ENCODE data around the gene HOXB5.

The HOXB5 gene

GRCh38 chr17:48593126-48593829, at the start of gene HOXB5:
HOXB5 (minus strand) TSS chr17:48593779; CDS start chr17:48593682, 97 bp downstream.
- no peak for DNase-seq (ENCODE audit: low read depth in 3 of 3, low spot score in 1 of 3)

GRCh38 chr17:48642843-48643696, 49.5 kb upstream of the HOXB5 start:
- no peak for DNase-seq (ENCODE audit: low read depth in 3 of 3, low spot score in 1 of 3)

- no peak for DNase-seq (ENCODE audit: low read depth in 3 of 3, low spot score in 1 of 3)
Measured at GRCh38 chr17:48642059-48642842, 48.7 kb upstream of the HOXB5 start.

DNA sequence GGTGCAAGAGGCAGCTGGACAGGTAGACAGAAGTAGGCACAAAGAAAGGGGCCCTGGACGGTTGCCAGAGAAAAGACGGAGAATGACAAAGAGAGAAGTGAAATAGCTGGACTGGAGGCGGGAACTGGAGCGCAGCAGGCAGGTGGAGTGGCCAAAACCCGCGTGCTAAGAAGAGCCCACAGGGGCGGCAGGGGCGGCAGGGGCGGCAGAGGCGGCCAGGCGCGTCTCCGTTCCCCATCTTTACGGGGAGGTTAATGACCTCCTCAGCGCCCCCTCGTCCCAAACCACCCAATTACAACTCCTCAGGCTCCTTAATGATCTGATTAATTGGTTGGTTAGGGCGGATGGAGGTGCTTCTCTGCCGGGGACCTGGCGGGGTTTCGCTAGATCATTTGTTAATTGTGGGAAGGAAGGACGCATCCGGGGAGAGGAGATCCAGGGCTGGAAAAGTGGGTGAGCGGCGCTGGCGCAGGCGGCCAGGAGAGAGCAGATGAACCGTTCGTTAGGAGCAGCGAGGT, 48.0 kb upstream of the HOXB5 start:
- DNase-seq (ENCODE audit: low read depth in 3 of 3, low spot score in 1 of 3), result no peak

DNA sequence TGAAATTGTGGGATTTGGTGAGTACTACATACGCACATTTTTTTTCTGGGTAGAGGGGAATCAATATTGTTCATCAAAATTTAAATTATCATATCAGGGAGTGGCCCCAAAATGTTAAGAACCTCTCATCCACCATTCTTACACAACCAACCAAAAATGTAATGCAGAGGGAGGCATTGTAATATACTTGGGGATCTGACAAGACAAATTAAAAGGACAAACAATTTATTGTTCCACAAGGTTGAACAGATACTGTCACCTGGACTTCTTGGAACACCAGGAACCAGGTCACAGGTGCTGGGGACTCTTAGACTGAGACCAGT, 47.2 kb upstream of the HOXB5 start:
- DNase-seq (ENCODE audit: low read depth in 3 of 3, low spot score in 1 of 3), result no peak

DNA sequence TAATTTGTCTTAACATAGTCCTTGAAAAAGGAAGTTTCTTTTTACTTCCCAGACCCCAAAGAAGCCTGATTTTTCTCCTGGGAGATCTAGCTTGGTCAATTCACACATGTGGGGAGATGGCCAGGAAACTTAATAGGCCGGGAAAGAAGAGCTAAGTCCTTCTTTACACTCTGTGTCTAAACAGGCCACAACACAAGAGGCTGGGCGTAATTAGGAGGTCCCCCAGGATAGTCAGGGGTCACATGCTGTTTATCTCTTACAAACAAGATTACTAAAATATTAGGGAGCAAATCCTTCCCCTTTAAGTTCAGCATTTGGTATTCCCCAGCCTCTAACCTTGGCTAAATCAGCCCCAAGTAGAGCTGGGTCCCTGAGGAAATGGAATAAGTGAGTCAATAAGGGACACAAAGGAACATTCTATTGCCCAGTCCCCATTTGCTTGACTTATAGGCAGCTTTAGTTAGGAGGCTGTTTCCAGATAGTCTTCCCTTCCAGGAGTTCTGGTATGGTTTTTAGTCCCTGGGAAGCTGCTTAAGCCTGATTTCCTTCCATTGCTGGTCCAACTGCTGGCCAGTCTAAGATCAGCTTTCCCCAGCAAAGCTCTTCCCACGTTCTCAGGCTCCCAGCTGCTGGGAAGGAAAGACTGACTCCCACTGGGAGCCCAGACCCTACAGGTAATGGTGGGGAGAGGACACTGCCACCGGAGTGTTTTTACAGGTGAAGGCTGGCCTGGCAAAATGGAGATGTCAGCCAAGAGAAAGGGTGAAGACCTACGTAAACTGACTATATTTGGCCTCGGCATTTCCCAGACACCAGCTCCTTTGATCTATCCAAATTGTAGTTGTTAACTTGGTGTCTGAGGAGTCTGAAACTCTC, 46.6 kb upstream of the HOXB5 start:
- no peak for DNase-seq (ENCODE audit: low read depth in 3 of 3, low spot score in 1 of 3)

GRCh38 chr17:48639136-48639535, 45.6 kb upstream of the HOXB5 start:
- no peak for DNase-seq (ENCODE audit: low read depth in 3 of 3, low spot score in 1 of 3)

DNA sequence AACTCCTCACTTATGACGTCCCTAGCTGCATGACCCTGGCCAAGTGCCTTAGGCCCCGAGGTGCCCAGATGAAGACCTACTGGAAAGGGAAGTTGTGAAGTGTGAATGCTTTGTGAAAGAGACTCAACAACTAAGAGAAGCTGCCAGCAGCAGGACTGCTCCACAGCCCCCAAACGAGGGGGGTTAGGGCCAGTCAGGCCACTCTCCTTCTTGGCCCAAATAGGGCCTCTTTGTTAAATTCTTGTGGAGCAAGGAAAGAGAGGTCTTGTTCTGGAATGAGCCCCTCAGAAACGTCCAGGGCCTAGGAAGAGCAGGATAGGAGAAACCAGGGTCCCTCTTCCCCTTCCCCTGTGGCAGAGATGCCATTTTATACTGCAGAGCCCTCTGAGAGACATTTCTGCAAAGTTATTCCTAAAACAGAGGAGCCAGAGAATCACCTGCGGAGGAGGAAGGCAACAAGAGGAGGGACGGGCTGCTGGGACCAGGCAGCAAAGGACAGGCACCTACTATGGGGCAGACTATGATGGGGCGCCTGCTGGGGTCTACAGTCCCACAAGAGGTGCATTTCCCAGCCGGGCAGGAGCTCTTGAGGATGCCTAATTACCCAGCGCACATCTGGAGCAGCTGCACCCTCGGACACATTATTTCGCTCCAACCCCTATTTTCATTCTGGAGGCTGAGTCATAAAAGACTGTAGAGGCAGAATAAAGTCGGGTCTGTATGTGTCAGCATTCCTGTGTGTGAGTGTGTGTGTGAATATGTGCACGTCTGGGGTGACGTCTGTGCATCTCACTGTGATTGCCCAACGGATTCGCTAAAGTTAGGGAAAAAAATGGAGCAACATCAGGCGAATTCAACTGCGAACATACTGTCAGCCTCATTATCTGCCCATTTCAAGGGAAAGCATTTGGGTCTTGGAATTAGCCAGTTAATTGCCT, 44.0 kb upstream of the HOXB5 start:
- no peak for DNase-seq (ENCODE audit: low read depth in 3 of 3, low spot score in 1 of 3)

- DNase-seq (ENCODE audit: low read depth in 3 of 3, low spot score in 1 of 3), result peak in 1 of 3 donors; percentile 45
Measured at GRCh38 chr17:48636177-48637018, 42.8 kb upstream of the HOXB5 start.

DNA sequence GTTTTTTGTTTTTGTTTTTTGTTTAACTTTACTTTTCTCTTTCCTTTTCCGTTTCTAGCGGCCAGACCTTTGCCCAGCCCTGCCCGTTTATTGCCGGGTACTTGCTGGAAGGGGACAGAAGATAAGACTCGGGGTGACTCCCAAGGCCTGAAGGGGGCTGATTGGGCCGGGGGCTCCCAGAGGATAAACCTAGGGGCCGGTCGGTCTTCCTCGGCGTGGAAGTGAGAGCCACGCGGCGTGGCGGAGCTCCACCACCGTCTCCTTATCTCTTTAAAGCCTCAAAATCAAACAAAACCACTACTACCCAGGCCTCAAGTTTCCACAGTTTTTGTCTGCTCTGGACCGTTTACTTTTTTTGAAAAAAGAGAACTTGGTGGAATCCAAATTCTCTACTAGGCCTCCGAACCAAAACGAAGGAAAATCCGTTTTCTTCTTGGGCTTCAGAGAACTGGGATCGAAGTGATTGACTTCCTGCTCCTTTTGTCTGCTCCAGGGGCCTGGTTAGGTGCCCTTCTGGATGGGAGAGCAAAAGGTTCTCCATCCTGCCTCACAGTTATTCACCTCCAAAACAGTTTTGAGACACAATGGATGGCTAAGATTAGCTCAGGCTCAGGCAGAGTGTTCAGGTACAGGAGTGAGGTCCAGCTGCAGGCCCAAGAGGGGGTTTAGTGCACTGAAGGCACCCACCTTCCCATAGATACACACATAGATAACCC, 41.1 kb upstream of the HOXB5 start:
- no peak for DNase-seq (ENCODE audit: low read depth in 3 of 3, low spot score in 1 of 3)

GRCh38 chr17:48633266-48633677, 39.7 kb upstream of the HOXB5 start:
- DNase-seq (ENCODE audit: low read depth in 3 of 3, low spot score in 1 of 3), result no peak

DNA sequence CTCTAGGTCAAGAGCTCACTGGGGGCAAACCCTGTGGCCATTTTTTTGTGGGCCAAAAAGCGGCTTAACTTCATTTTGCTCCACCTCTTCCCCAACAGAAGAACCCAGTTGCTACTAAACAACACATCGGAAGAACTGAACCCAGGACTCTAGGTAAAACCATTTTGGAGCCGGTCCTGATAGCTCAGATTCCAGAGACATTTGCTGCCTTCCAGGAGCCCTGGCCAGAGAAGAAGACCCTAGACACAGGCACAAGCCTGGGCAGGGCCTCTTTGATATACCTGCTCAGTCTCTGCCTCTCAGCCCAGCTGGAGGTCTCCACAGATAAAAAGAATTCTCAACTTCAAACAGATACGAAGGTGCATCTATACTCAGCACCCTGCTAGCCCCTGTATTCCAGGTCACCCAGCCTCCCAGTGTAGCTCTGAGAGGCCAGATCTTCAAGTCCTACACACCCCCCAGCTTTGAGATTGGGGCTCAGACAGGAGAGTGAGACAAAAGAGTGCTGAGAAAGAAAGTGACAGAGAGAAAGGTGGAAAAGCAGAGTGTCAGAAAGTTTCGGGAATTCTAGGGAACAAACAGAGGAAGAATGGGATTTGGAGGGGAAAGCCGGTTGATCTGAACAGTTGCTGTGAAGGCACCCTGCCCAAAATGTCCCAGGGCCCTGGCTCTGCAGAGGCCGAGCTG, 39.1 kb upstream of the HOXB5 start:
- no peak for DNase-seq (ENCODE audit: low read depth in 3 of 3, low spot score in 1 of 3)

- no peak for DNase-seq (ENCODE audit: low read depth in 3 of 3, low spot score in 1 of 3)
Measured at GRCh38 chr17:48631693-48632578, 38.4 kb upstream of the HOXB5 start.

- DNase-seq (ENCODE audit: low read depth in 3 of 3, low spot score in 1 of 3), result no peak
Measured at GRCh38 chr17:48630925-48631692, 37.5 kb upstream of the HOXB5 start.
